Measurements from ENCODE around the gene SEZ6.

GRCh38 chr17:28950752-28951427 is 54.9 kb downstream of the SEZ6 start:
- TF ChIP-seq, protein P1, sequence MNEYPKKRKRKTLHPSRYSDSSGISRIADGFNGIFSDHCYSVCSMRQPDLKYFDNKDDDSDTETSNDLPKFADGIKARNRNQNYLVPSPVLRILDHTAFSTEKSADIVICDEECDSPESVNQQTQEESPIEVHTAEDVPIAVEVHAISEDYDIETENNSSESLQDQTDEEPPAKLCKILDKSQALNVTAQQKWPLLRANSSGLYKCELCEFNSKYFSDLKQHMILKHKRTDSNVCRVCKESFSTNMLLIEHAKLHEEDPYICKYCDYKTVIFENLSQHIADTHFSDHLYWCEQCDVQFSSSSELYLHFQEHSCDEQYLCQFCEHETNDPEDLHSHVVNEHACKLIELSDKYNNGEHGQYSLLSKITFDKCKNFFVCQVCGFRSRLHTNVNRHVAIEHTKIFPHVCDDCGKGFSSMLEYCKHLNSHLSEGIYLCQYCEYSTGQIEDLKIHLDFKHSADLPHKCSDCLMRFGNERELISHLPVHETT (tag by site-specific recombination; IDR thresholded peaks at IDR 0.05), result no peak
- no peak for TF ChIP-seq ZNF701 (tag by site-specific recombination; IDR thresholded peaks at IDR 0.05)
- TF ChIP-seq, protein P2, sequence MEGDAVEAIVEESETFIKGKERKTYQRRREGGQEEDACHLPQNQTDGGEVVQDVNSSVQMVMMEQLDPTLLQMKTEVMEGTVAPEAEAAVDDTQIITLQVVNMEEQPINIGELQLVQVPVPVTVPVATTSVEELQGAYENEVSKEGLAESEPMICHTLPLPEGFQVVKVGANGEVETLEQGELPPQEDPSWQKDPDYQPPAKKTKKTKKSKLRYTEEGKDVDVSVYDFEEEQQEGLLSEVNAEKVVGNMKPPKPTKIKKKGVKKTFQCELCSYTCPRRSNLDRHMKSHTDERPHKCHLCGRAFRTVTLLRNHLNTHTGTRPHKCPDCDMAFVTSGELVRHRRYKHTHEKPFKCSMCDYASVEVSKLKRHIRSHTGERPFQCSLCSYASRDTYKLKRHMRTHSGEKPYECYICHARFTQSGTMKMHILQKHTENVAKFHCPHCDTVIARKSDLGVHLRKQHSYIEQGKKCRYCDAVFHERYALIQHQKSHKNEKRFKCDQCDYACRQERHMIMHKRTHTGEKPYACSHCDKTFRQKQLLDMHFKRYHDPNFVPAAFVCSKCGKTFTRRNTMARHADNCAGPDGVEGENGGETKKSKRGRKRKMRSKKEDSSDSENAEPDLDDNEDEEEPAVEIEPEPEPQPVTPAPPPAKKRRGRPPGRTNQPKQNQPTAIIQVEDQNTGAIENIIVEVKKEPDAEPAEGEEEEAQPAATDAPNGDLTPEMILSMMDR (tag by site-specific recombination; IDR thresholded peaks at IDR 0.05), result no peak
- no peak for TF ChIP-seq REST (tag by site-specific recombination; IDR thresholded peaks at IDR 0.05)
- TF ChIP-seq, protein P3, sequence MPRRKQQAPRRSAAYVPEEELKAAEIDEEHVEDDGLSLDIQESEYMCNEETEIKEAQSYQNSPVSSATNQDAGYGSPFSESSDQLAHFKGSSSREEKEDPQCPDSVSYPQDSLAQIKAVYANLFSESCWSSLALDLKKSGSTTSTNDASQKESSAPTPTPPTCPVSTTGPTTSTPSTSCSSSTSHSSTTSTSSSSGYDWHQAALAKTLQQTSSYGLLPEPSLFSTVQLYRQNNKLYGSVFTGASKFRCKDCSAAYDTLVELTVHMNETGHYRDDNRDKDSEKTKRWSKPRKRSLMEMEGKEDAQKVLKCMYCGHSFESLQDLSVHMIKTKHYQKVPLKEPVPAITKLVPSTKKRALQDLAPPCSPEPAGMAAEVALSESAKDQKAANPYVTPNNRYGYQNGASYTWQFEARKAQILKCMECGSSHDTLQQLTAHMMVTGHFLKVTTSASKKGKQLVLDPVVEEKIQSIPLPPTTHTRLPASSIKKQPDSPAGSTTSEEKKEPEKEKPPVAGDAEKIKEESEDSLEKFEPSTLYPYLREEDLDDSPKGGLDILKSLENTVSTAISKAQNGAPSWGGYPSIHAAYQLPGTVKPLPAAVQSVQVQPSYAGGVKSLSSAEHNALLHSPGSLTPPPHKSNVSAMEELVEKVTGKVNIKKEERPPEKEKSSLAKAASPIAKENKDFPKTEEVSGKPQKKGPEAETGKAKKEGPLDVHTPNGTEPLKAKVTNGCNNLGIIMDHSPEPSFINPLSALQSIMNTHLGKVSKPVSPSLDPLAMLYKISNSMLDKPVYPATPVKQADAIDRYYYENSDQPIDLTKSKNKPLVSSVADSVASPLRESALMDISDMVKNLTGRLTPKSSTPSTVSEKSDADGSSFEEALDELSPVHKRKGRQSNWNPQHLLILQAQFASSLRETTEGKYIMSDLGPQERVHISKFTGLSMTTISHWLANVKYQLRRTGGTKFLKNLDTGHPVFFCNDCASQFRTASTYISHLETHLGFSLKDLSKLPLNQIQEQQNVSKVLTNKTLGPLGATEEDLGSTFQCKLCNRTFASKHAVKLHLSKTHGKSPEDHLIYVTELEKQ (tag by site-specific recombination; IDR thresholded peaks at IDR 0.05; ENCODE audit: borderline replicate concordance), result no peak
- TF ChIP-seq ZIC2 (tag by site-specific recombination; IDR thresholded peaks at IDR 0.05), result no peak
- TF ChIP-seq ZNF239 (tag by site-specific recombination; IDR thresholded peaks at IDR 0.05), result no peak
- TF ChIP-seq ZNF248 (tag by site-specific recombination; IDR thresholded peaks at IDR 0.05), result no peak
- no peak for TF ChIP-seq MYNN (tag by site-specific recombination; IDR thresholded peaks at IDR 0.05; ENCODE audit: borderline replicate concordance)
- no peak for TF ChIP-seq ZNF24 (tag by site-specific recombination; IDR thresholded peaks at IDR 0.05)
